ENCODE data around the gene SYT6.

Gene SYT6

GRCh38 chr1:114082867-114083585, 70.6 kb downstream of the SYT6 start:
- H3K27ac ChIP-seq (ENCODE audit: insufficient read depth, low read depth, low read length, poor library complexity, severe bottlenecking): no peak overlapping the region
- WGBS, 2 experiments: 91 to 95% methylated on average over 2 of the region's 2 CpGs

GRCh38 chr1:114082304-114082630, 71.4 kb downstream of the SYT6 start:
- H3K9me3 ChIP-seq (ENCODE audit: control insufficient read depth, low read length): no peaks in the 10 kb centered on the region
- H3K4me1 ChIP-seq (ENCODE audit: control insufficient read depth, insufficient read depth, low read length): peaks cover 25% of the 10 kb centered on the region
- H3K27ac ChIP-seq (ENCODE audit: insufficient read depth, low read depth, low read length, poor library complexity, severe bottlenecking): no peak overlapping the region
- WGBS, 2 experiments: 53 to 72% methylated on average over 2 of the region's 2 CpGs
- H3K36me3 ChIP-seq (ENCODE audit: control insufficient read depth, insufficient read depth, low read length): no peaks in the 10 kb centered on the region
- no peak overlapping the region for H3K4me3 ChIP-seq (ENCODE audit: insufficient read depth, low read depth, low read length)
- H3K27me3 ChIP-seq (ENCODE audit: control insufficient read depth, insufficient read depth, low read length, poor library complexity, severe bottlenecking): no peaks in the 10 kb centered on the region

More at GRCh38 chr1:114082867-114083585, 70.6 kb downstream of the SYT6 start:
- peaks cover 25% of the 10 kb centered on the region for H3K4me1 ChIP-seq (ENCODE audit: control insufficient read depth, insufficient read depth, low read length)
- H3K27me3 ChIP-seq (ENCODE audit: control insufficient read depth, insufficient read depth, low read length, poor library complexity, severe bottlenecking): no peaks in the 10 kb centered on the region
- no peaks in the 10 kb centered on the region for H3K36me3 ChIP-seq (ENCODE audit: control insufficient read depth, insufficient read depth, low read length)
- no peaks in the 10 kb centered on the region for H3K9me3 ChIP-seq (ENCODE audit: control insufficient read depth, low read length)
- no peak overlapping the region for H3K4me3 ChIP-seq (ENCODE audit: insufficient read depth, low read depth, low read length)

- H3K27ac ChIP-seq (ENCODE audit: insufficient read depth, low read depth, low read length, poor library complexity, severe bottlenecking): no peak overlapping the region
- no peaks in the 10 kb centered on the region for H3K9me3 ChIP-seq (ENCODE audit: control insufficient read depth, low read length)
- no peaks in the 10 kb centered on the region for H3K36me3 ChIP-seq (ENCODE audit: control insufficient read depth, insufficient read depth, low read length)
- 85 to 90% methylated on average over 17 of the region's 17 CpGs for WGBS, 2 experiments
- H3K4me1 ChIP-seq (ENCODE audit: control insufficient read depth, insufficient read depth, low read length): peaks cover 25% of the 10 kb centered on the region
- no peaks in the 10 kb centered on the region for H3K27me3 ChIP-seq (ENCODE audit: control insufficient read depth, insufficient read depth, low read length, poor library complexity, severe bottlenecking)
- no peak overlapping the region for H3K4me3 ChIP-seq (ENCODE audit: insufficient read depth, low read depth, low read length)
These were observed 72.0 kb downstream of the SYT6 start for GRCh38 chr1:114081437-114082303.

- no peaks in the 10 kb centered on the region for H3K9me3 ChIP-seq (ENCODE audit: control insufficient read depth, low read length)
- H3K27ac ChIP-seq (ENCODE audit: insufficient read depth, low read depth, low read length, poor library complexity, severe bottlenecking): no peak overlapping the region
- no peaks in the 10 kb centered on the region for H3K36me3 ChIP-seq (ENCODE audit: control insufficient read depth, insufficient read depth, low read length)
- H3K4me3 ChIP-seq (ENCODE audit: insufficient read depth, low read depth, low read length): no peak overlapping the region
- 89% methylated on average over 12 of the region's 13 CpGs for WGBS, 2 experiments
- H3K27me3 ChIP-seq (ENCODE audit: control insufficient read depth, insufficient read depth, low read length, poor library complexity, severe bottlenecking): no peaks in the 10 kb centered on the region
- peaks cover 32% of the 10 kb centered on the region for H3K4me1 ChIP-seq (ENCODE audit: control insufficient read depth, insufficient read depth, low read length)
These were observed 72.9 kb downstream of the SYT6 start for GRCh38 chr1:114080511-114081436.

GRCh38 chr1:114079596-114080190, 74.0 kb downstream of the SYT6 start:
- peaks cover 41% of the 10 kb centered on the region for H3K4me1 ChIP-seq (ENCODE audit: control insufficient read depth, insufficient read depth, low read length)
- H3K27ac ChIP-seq (ENCODE audit: insufficient read depth, low read depth, low read length, poor library complexity, severe bottlenecking): no peak overlapping the region
- H3K4me3 ChIP-seq (ENCODE audit: insufficient read depth, low read depth, low read length): no peak overlapping the region
- H3K9me3 ChIP-seq (ENCODE audit: control insufficient read depth, low read length): no peaks in the 10 kb centered on the region
- WGBS, 2 experiments: 42 to 57% methylated on average over 5 of the region's 5 CpGs
- H3K36me3 ChIP-seq (ENCODE audit: control insufficient read depth, insufficient read depth, low read length): no peaks in the 10 kb centered on the region
- no peaks in the 10 kb centered on the region for H3K27me3 ChIP-seq (ENCODE audit: control insufficient read depth, insufficient read depth, low read length, poor library complexity, severe bottlenecking)

- no peaks in the 10 kb centered on the region for H3K36me3 ChIP-seq (ENCODE audit: control insufficient read depth, insufficient read depth, low read length)
- WGBS, 2 experiments: 94 to 95% methylated on average over 4 of the region's 4 CpGs
- no peaks in the 10 kb centered on the region for H3K27me3 ChIP-seq (ENCODE audit: control insufficient read depth, insufficient read depth, low read length, poor library complexity, severe bottlenecking)
- no peak overlapping the region for H3K27ac ChIP-seq (ENCODE audit: insufficient read depth, low read depth, low read length, poor library complexity, severe bottlenecking)
- no peak overlapping the region for H3K4me3 ChIP-seq (ENCODE audit: insufficient read depth, low read depth, low read length)
- H3K9me3 ChIP-seq (ENCODE audit: control insufficient read depth, low read length): no peaks in the 10 kb centered on the region
- peaks cover 41% of the 10 kb centered on the region for H3K4me1 ChIP-seq (ENCODE audit: control insufficient read depth, insufficient read depth, low read length)
These were observed 75.6 kb downstream of the SYT6 start for GRCh38 chr1:114078116-114078515.

GRCh38 chr1:114077188-114077587, 76.5 kb downstream of the SYT6 start:
- 85 to 89% methylated on average over 3 of the region's 3 CpGs for WGBS, 2 experiments
- H3K4me1 ChIP-seq (ENCODE audit: control insufficient read depth, insufficient read depth, low read length): peaks cover 41% of the 10 kb centered on the region
- H3K36me3 ChIP-seq (ENCODE audit: control insufficient read depth, insufficient read depth, low read length): no peaks in the 10 kb centered on the region
- no peaks in the 10 kb centered on the region for H3K27me3 ChIP-seq (ENCODE audit: control insufficient read depth, insufficient read depth, low read length, poor library complexity, severe bottlenecking)
- H3K27ac ChIP-seq (ENCODE audit: insufficient read depth, low read depth, low read length, poor library complexity, severe bottlenecking): no peak overlapping the region
- peaks cover 6% of the 10 kb centered on the region for H3K9me3 ChIP-seq (ENCODE audit: control insufficient read depth, low read length)
- no peak overlapping the region for H3K4me3 ChIP-seq (ENCODE audit: insufficient read depth, low read depth, low read length)

- no peaks in the 10 kb centered on the region for H3K27me3 ChIP-seq (ENCODE audit: control insufficient read depth, insufficient read depth, low read length, poor library complexity, severe bottlenecking)
These were observed 77.4 kb downstream of the SYT6 start for GRCh38 chr1:114076308-114076707.

GRCh38 chr1:114075546-114076242, 78.0 kb downstream of the SYT6 start:
- no peak overlapping the region for H3K4me3 ChIP-seq (ENCODE audit: insufficient read depth, low read depth, low read length)
- H3K9me3 ChIP-seq (ENCODE audit: control insufficient read depth, low read length): peaks cover 10% of the 10 kb centered on the region
- no peaks in the 10 kb centered on the region for H3K36me3 ChIP-seq (ENCODE audit: control insufficient read depth, insufficient read depth, low read length)
- WGBS, 2 experiments: 15 to 24% methylated on average over 4 of the region's 4 CpGs
- peaks cover 27% of the 10 kb centered on the region for H3K4me1 ChIP-seq (ENCODE audit: control insufficient read depth, insufficient read depth, low read length)
- H3K27me3 ChIP-seq (ENCODE audit: control insufficient read depth, insufficient read depth, low read length, poor library complexity, severe bottlenecking): no peaks in the 10 kb centered on the region
- H3K27ac ChIP-seq (ENCODE audit: insufficient read depth, low read depth, low read length, poor library complexity, severe bottlenecking): peak overlapping the region; percentile 52

More at GRCh38 chr1:114076308-114076707, 77.4 kb downstream of the SYT6 start:
- Histone ChIP-seq H3K4me1 (ENCODE audit: control insufficient read depth, insufficient read depth, low read length) (peaks cover 33% of the 10 kb centered on the region), H3K27ac (ENCODE audit: insufficient read depth, low read depth, low read length, poor library complexity, severe bottlenecking) (no peak overlapping the region), H3K9me3 (ENCODE audit: control insufficient read depth, low read length) (peaks cover 10% of the 10 kb centered on the region), H3K36me3 (ENCODE audit: control insufficient read depth, insufficient read depth, low read length) (no peaks in the 10 kb centered on the region), H3K4me3 (ENCODE audit: insufficient read depth, low read depth, low read length) (no peak overlapping the region)
- WGBS, 2 experiments: 54 to 62% methylated on average over 4 of the region's 4 CpGs
